ENCODE data around the gene SEC16A.

DNA sequence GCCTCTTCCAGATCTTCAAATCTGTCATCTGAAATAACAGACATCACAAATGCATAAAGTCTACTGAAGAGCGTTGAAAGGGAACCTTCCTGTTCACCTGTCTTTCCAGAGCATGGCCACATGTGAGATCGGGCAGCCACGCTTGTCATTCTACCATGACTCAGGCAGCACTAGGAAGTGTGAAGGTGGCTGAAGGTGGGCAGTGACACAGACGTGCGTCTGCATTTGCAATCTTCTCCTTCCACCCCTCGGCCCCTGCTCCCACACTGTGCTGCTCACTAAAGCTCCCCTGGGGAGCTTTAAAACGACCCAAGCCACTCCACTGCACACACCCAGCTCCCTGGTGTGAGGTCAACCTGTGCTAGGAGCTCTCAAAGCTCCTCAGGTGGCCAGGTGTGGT lies 74.9 kb downstream of the SEC16A start:
- TF ChIP-seq POLR2AphosphoS5 (IDR thresholded peaks at IDR 0.05; ENCODE audit: low read depth, low read length) (no peak), SIN3A (IDR thresholded peaks at IDR 0.05; ENCODE audit: borderline replicate concordance, insufficient read depth, low read length) (no peak)

Measured in PFSK-1 (cell line).